ENCODE results near the gene CLCN7. TPM values are rescaled to one million over a fixed set of nuclear protein-coding genes. Genes with fewer than 3 reads are reported as not detected.

Gene CLCN7
- total and polyA plus RNA-seq, 2 experiments from 2014 or later = 17.4 to 53.8 TPM

- TF ChIP-seq REST (IDR thresholded peaks at IDR 0.05; ENCODE audit: unreplicated experiment) = no peak
These were observed 12.7 kb upstream of the CLCN7 start (continued) for GRCh38 chr16:1487395-1488053.

GRCh38 chr16:1486551-1487390 is 11.9 kb upstream of the CLCN7 start:
- H3K4me1 ChIP-seq (ENCODE audit: insufficient read depth) = no peaks in the 10 kb centered on the region
- H3K4me2 ChIP-seq = no peak overlapping the region
- no peaks in the 10 kb centered on the region for H3K27me3 ChIP-seq (ENCODE audit: insufficient read depth)
- H3K79me2 ChIP-seq (replicated peaks; ENCODE audit: insufficient read depth) = no peaks in the 10 kb centered on the region
- no peaks in the 10 kb centered on the region for H3K4me1 Mint-ChIP-seq
- no peaks in the 10 kb centered on the region for H3F3A ChIP-seq (replicated peaks; ENCODE audit: low read depth)
- H3K27me3 Mint-ChIP-seq (ENCODE audit: insufficient read depth, low read depth, poor library complexity) = peaks cover 22% of the 10 kb centered on the region
- H3K27ac Mint-ChIP-seq = no peak overlapping the region
- ATAC-seq (no peak), DNase-seq (ENCODE audit: low spot score) (no peak)
- no peak overlapping the region for H3K4me3 ChIP-seq
- peaks cover 2% of the 10 kb centered on the region; the same call in 1 of the 3 replicates for H3K9me3 Mint-ChIP-seq
- H3K27ac ChIP-seq (ENCODE audit: low read depth) = no peak overlapping the region
- H3K36me3 Mint-ChIP-seq (ENCODE audit: low read depth) = no peaks in the 10 kb centered on the region
- H2AFZ ChIP-seq = no peak overlapping the region
- H3K9me2 ChIP-seq (ENCODE audit: insufficient read depth) = no peaks in the 10 kb centered on the region
- no peaks in the 10 kb centered on the region for H4K20me1 ChIP-seq (replicated peaks; ENCODE audit: insufficient read depth)
- no peaks in the 10 kb centered on the region for H3K36me3 ChIP-seq (ENCODE audit: insufficient read depth)
- H3K4me3 Mint-ChIP-seq = no peak overlapping the region
- no peak for TF ChIP-seq ETS1 (IDR thresholded peaks at IDR 0.05)
- no peak for TF ChIP-seq ZNF462 (CRISPR knock-in tag; IDR thresholded peaks at IDR 0.05)
- no peak for TF ChIP-seq ZNF114 (CRISPR knock-in tag; IDR thresholded peaks at IDR 0.05)
- TF ChIP-seq POLR2AphosphoS5 (IDR thresholded peaks at IDR 0.05; ENCODE audit: low read depth) = no peak
- TF ChIP-seq REST (IDR thresholded peaks at IDR 0.05; ENCODE audit: unreplicated experiment) = no peak
- TF ChIP-seq STAT1 (IDR thresholded peaks at IDR 0.05; ENCODE audit: unreplicated experiment) = no peak

All from GM23338 (cell line).